Kidney tubule cell (primary cell): Measurements from ENCODE around the gene SLC15A1.
A peak's percentile ranks its signal among the peaks of the same experiment; 100 is the strongest.

ENCODE experiments used
- DNase-seq: peaks from one replicate; pipeline ENCODE4 v3.0.0-alpha.2; 2018; ENCODE audit warnings: low spot score

The SLC15A1 gene

GRCh38 chr13:98751367-98751782 lies 1.1 kb downstream of the SLC15A1 start:
- DNase-seq: peak; percentile 86

GRCh38 chr13:98749501-98749900 lies 3.0 kb downstream of the SLC15A1 start:
- DNase-seq: no peak

GRCh38 chr13:98746968-98747367 lies 5.5 kb downstream of the SLC15A1 start:
- peak; percentile 89 for DNase-seq

GRCh38 chr13:98743377-98743776 lies 9.1 kb downstream of the SLC15A1 start:
- no peak for DNase-seq

- DNase-seq: no peak
Measured at GRCh38 chr13:98742961-98743360, 9.5 kb downstream of the SLC15A1 start.

DNA sequence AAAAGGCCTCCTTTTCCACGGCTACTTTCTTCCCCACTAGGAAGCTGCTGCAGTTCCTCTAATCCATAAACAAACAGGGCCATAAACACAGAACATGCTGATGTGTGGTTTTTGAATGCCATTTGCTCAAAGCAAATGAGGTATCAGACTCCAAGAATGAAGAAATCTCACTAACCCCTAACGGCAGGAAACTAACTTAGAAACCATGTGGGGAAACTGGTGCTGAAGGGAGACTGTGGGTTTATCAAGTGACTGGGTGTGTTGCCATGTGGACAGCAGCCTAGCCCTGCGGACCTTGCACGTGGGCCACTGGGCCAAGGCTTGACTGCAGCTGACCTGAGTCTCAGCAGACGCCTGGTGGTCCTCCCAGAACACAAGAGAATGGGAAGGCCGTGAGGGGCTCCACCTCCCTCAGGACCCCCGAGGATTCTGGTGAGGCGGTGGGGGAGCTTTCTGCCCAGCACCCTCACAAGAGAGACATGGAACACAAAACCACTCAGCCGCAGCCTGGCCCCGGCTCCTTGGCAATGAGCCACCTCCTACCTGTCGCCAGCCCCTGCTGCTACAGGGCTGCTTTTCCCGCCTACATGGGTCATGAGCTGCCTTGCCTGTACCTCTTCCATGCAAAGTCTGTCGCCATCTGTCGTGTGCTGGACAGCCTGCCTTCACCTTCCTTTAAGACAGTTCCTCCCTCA lies 10.6 kb downstream of the SLC15A1 start:
- no peak for DNase-seq

- no peak for DNase-seq
Measured at GRCh38 chr13:98740131-98740530, 12.3 kb downstream of the SLC15A1 start.

GRCh38 chr13:98738993-98739392 lies 13.5 kb downstream of the SLC15A1 start:
- no peak for DNase-seq

GRCh38 chr13:98738213-98738612 lies 14.3 kb downstream of the SLC15A1 start:
- no peak for DNase-seq

DNA sequence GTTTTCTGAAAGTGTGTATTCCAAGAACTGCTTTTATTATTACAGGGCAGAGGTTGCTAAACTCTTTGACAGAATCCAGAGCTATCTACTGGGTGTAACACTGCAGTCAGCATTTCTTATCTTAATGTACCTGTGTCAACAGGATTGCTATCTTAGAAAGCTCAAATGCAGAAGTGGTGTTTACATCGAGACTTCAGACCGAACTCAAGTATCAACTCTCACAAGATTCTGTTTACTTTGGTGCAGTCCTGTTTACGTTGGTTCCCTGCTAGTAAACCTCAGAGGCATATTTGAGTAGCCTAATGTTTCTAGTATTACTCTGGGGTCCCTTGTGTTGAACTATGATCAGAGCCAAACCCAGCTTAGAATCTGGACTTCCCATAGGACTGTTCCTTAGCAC lies 20.5 kb downstream of the SLC15A1 start:
- no peak for DNase-seq

GRCh38 chr13:98731038-98731437 lies 21.4 kb downstream of the SLC15A1 start:
- DNase-seq: no peak

DNA sequence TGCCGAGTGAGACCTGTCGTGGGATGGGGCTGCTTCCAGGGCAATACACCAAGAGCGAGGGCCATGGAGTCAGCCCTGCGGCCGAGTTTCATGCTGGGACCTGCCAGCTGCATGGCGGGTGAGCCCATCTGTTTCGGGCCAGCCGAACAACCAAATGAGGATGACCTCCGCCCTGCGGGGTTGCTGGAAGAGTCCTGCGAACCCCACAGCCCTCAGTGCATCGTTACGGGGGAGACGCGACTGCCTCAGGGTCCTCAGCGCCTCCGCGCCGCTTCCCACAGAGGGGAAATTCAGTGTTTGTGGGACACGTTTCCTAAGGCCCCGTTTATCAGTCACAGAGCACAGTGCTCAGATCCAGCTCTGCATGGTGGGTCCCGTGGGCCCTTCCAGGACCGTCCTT lies 22.0 kb downstream of the SLC15A1 start:
- DNase-seq: no peak

DNA sequence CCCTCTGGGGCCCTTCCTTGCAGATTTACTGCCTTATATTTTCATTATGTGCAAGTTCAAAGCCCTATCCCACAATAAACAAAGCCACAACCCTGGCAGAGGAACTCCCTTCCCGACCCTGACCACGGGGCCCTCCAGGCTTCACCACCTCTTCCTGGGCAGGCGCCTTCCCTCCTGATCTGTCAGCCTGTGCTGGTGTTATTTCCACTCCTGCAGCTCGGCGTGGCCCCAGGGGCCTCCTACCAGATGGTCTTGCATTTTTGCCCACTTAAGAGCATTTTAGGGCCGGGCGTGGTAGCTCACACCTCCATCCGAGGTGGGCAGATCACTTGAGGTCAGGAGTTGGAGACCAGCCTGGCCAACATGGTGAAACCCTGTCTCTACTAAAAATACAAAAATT lies 22.8 kb downstream of the SLC15A1 start:
- DNase-seq: no peak

DNA sequence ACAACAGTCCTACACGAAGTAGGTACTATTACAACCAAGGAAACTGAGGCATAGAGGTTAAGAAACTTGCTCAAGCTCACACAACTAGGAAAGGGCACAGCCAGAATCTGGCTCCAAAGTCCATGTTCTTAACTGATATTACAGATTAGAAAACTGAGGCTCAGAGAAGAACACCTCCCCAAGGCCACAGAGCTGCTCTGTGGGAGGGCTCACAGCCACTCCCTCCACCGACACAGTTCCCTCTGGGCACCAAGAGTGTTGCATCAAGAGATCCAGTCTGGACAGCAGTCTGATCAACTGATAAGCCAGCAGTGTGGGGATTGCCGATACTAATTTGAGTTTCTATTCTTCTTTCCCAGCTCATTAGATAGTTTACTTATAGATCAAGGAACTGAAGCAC lies 29.5 kb downstream of the SLC15A1 start:
- DNase-seq: no peak

DNA sequence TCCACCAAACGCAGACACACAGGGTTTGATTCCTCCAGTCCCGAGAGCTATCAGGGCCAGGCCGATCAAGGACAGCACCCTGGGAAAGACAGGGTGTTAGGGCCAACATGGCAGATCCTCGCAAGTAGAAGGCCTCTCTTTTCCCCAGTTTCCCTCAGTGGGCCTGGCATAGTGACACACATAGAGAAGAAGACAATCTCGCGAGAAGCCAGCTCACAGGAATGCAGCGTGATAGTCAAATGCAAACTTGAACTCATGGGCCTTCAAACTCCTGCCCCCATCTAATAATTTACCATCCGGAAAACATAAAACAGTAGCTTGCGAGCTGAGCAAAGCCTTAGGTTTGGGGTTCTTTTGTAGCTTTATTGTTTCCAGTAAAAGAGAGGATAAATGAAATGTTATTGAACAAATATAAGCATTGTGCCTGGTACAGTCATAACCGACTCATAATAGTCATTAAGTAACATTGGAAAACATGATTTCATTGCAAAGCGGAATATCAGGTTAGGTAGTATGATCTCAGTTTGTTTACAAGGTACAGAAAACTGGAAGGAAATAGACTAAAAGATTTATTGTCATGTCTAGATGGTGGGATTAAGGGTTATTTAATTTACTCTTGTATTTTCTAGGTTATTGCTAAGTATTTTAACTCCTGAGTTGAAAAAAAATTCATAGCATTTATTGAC lies 30.5 kb downstream of the SLC15A1 start:
- DNase-seq: no peak

GRCh38 chr13:98719527-98720250 lies 32.8 kb downstream of the SLC15A1 start:
- DNase-seq: no peak

DNA sequence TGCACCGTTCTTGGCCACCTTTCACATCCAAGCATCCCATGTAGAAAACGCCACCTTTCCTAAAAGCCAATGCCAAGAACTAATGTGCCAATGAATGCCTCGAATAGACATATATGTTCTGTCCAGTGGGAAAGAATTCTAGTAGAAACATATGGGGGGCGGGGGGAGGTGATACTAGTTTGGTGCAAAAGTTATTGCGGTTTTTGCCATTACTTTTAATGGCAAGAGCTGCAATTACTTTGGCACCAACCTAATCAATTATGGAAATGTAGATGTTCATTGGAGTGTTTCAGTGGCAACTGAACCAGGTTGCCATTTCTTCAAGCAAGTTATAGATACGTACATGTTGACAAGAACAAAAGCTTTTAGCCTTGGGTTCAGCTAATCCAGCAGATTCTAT lies 34.6 kb downstream of the SLC15A1 start:
- DNase-seq: no peak

GRCh38 chr13:98717256-98717655 lies 35.2 kb downstream of the SLC15A1 start:
- DNase-seq: peak; percentile 62

- peak; percentile 9 for DNase-seq
Measured at GRCh38 chr13:98710521-98710920, 42.0 kb downstream of the SLC15A1 start.

GRCh38 chr13:98707281-98707999 lies 45.0 kb downstream of the SLC15A1 start:
- peak; percentile 29 for DNase-seq

DNA sequence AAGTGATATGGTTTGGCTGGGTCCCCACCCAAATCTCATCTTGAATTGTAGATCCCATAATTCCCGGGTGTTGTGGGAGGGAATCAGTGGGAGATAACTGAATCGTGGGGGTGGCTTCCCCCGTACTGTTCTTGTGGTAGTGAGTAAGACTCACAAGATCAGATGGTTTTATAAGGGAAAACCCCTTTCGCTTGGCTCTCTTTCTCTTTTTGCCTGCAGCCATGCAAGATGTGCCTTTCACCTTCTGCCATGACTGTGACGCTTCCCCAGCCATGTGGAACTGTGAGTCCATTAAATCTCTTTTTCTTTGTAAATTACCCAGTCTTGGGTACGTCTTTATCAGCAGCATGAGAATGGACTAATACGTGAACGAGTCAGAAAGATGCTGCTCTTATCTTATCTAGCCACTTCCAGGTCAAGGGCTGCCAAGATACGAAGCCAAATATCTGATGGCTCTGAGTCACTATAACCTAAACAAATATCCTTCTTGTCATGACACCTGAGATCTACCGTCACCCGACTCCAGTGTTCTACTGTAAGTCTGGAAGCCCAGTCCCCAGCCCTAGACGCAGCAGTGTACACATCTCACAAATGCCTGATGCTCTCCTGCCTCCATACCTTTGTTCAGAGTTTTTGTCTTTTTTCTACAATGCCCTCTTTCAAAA lies 45.9 kb downstream of the SLC15A1 start:
- peak; percentile 82 for DNase-seq

DNA sequence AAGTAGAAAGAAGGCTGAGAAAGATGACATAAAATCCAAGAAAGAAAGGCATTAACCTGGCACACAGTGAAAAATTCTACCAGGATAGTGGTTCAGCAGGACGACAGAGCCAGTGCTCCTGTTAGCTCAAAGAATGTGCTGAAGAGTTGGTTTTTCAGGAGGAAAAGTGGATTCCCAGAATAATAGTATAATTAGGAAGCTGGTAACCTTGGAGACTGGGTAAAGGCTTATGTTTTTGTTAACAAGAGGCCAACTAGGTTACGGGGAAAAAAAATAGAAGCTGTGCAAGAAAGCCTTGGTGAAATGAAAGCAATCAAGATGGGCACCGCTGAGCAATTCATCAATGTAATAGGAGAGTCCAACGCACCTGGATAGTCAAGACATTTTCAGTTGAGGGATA lies 54.7 kb downstream of the SLC15A1 start:
- DNase-seq: no peak
